Measurements from ENCODE around the gene KLK13.

Gene KLK13

GRCh38 chr19:51025809-51026553 is 38.9 kb downstream of the KLK13 start:
- Histone ChIP-seq H3K9me3 (ENCODE audit: insufficient read depth, low read length) (no peaks in the 10 kb centered on the region), H3K79me2 (ENCODE audit: low read length) (no peaks in the 10 kb centered on the region), H3K4me1 (ENCODE audit: low read length) (0 out of 2 replicates have a peak, but pooled peaks cover 3% of the 10 kb centered on the region)

GRCh38 chr19:51025401-51025800 is 39.5 kb downstream of the KLK13 start:
- H3K27me3 ChIP-seq (ENCODE audit: low read depth, low read length), result peaks cover 14% of the 10 kb centered on the region; the same call in 1 of the 2 replicates
- no peak overlapping the region for H3K27ac ChIP-seq (ENCODE audit: low read length)
- TF ChIP-seq, protein P1, sequence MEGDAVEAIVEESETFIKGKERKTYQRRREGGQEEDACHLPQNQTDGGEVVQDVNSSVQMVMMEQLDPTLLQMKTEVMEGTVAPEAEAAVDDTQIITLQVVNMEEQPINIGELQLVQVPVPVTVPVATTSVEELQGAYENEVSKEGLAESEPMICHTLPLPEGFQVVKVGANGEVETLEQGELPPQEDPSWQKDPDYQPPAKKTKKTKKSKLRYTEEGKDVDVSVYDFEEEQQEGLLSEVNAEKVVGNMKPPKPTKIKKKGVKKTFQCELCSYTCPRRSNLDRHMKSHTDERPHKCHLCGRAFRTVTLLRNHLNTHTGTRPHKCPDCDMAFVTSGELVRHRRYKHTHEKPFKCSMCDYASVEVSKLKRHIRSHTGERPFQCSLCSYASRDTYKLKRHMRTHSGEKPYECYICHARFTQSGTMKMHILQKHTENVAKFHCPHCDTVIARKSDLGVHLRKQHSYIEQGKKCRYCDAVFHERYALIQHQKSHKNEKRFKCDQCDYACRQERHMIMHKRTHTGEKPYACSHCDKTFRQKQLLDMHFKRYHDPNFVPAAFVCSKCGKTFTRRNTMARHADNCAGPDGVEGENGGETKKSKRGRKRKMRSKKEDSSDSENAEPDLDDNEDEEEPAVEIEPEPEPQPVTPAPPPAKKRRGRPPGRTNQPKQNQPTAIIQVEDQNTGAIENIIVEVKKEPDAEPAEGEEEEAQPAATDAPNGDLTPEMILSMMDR (IDR thresholded peaks at IDR 0.05; ENCODE audit: low read depth, low read length), result no peak
- TF ChIP-seq EZH2phosphoT487 (IDR thresholded peaks at IDR 0.05; ENCODE audit: low read depth), result no peak
- 0 out of 2 replicates have a peak, but pooled peaks cover 3% of the 10 kb centered on the region for H3K4me1 ChIP-seq (ENCODE audit: low read length)
- H3K9ac ChIP-seq (ENCODE audit: low read length), result no peak overlapping the region
- H3K79me2 ChIP-seq (ENCODE audit: low read length), result no peaks in the 10 kb centered on the region
- H3K4me2 ChIP-seq (ENCODE audit: low read length), result no peak overlapping the region
- H3K4me3 ChIP-seq (ENCODE audit: low read length), result no peak overlapping the region
- no peaks in the 10 kb centered on the region for H4K20me1 ChIP-seq (ENCODE audit: insufficient read depth, low read length)
- H3K36me3 ChIP-seq (replicated peaks; ENCODE audit: low read depth, low read length), result no peaks in the 10 kb centered on the region
- H2AFZ ChIP-seq (ENCODE audit: low read depth, low read length), result no peak overlapping the region
- no peaks in the 10 kb centered on the region for H3K9me3 ChIP-seq (ENCODE audit: insufficient read depth, low read length)

More at GRCh38 chr19:51025809-51026553, 38.9 kb downstream of the KLK13 start:
- Histone ChIP-seq H3K4me3 (ENCODE audit: low read length) (no peak overlapping the region), H3K4me2 (ENCODE audit: low read length) (no peak overlapping the region), H3K9ac (ENCODE audit: low read length) (no peak overlapping the region), H3K27ac (ENCODE audit: low read length) (no peak overlapping the region), H4K20me1 (ENCODE audit: insufficient read depth, low read length) (no peaks in the 10 kb centered on the region), H2AFZ (ENCODE audit: low read depth, low read length) (no peak overlapping the region), H3K27me3 (ENCODE audit: low read depth, low read length) (peaks cover 14% of the 10 kb centered on the region; the same call in 1 of the 2 replicates), H3K36me3 (replicated peaks; ENCODE audit: low read depth, low read length) (no peaks in the 10 kb centered on the region)
- TF ChIP-seq, protein P1 (IDR thresholded peaks at IDR 0.05; ENCODE audit: low read depth, low read length), result no peak

- Histone ChIP-seq H3K27ac (ENCODE audit: low read length) (no peak overlapping the region), H3K27me3 (ENCODE audit: low read depth, low read length) (peaks cover 14% of the 10 kb centered on the region; the same call in 1 of the 2 replicates), H3K4me2 (ENCODE audit: low read length) (no peak overlapping the region), H2AFZ (ENCODE audit: low read depth, low read length) (no peak overlapping the region), H3K9ac (ENCODE audit: low read length) (no peak overlapping the region), H3K36me3 (replicated peaks; ENCODE audit: low read depth, low read length) (no peaks in the 10 kb centered on the region), H4K20me1 (ENCODE audit: insufficient read depth, low read length) (no peaks in the 10 kb centered on the region), H3K9me3 (ENCODE audit: insufficient read depth, low read length) (no peaks in the 10 kb centered on the region), H3K4me1 (ENCODE audit: low read length) (0 out of 2 replicates have a peak, but pooled peaks cover 3% of the 10 kb centered on the region), H3K79me2 (ENCODE audit: low read length) (no peaks in the 10 kb centered on the region), H3K4me3 (ENCODE audit: low read length) (no peak overlapping the region)
- TF ChIP-seq, protein P1 (IDR thresholded peaks at IDR 0.05; ENCODE audit: low read depth, low read length), result no peak
- no peak for TF ChIP-seq EZH2phosphoT487 (IDR thresholded peaks at IDR 0.05; ENCODE audit: low read depth)
Measured at GRCh38 chr19:51024924-51025323, 40.0 kb downstream of the KLK13 start.

GRCh38 chr19:51023946-51024345 is 40.9 kb downstream of the KLK13 start:
- Histone ChIP-seq H3K9ac (ENCODE audit: low read length) (no peak overlapping the region), H2AFZ (ENCODE audit: low read depth, low read length) (no peak overlapping the region), H3K4me2 (ENCODE audit: low read length) (no peak overlapping the region), H3K27me3 (ENCODE audit: low read depth, low read length) (peaks cover 9% of the 10 kb centered on the region; the same call in 1 of the 2 replicates), H4K20me1 (ENCODE audit: insufficient read depth, low read length) (no peaks in the 10 kb centered on the region), H3K79me2 (ENCODE audit: low read length) (no peaks in the 10 kb centered on the region), H3K36me3 (replicated peaks; ENCODE audit: low read depth, low read length) (no peaks in the 10 kb centered on the region), H3K27ac (ENCODE audit: low read length) (no peak overlapping the region), H3K4me1 (ENCODE audit: low read length) (0 out of 2 replicates have a peak, but pooled peaks cover 3% of the 10 kb centered on the region), H3K9me3 (ENCODE audit: insufficient read depth, low read length) (no peaks in the 10 kb centered on the region), H3K4me3 (ENCODE audit: low read length) (no peak overlapping the region)
- no peak for TF ChIP-seq EZH2phosphoT487 (IDR thresholded peaks at IDR 0.05; ENCODE audit: low read depth)
- TF ChIP-seq, protein P1 (IDR thresholded peaks at IDR 0.05; ENCODE audit: low read depth, low read length), result no peak
